UCSD-AML1 (cell line): ENCODE data around the gene UGT1A8.
"Not testable (repeated sequence)": the region's sequence is repeated elsewhere in the genome, so short reads cannot be mapped to it uniquely, and the experiment has no call there.

Experiments
- DNase-seq: peaks from one replicate; lab custom pipeline; 2025; ENCODE audit not compliant: unreplicated experiment; lab: John Stamatoyannopoulos, UW

UGT1A8 gene

DNA sequence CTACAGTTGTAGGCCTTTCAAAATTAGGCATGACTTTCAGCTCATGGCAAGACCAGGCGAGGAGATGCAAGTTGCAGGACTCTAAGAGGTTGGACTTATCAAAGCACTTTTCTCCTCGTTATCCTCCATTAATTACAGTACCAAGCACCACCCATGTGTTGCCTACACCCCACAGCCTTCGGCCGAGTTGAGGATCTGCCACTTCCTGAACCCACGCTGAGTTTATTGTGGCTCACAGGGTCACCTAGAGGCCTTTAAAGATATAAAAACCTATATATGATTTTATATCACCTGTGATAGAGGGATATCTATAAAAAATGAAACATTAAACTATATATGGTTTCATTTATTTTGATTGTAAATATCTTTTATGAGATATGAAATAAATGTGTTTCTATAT, 21.4 kb downstream of the UGT1A8 start:
- DNase-seq: no peak

DNA sequence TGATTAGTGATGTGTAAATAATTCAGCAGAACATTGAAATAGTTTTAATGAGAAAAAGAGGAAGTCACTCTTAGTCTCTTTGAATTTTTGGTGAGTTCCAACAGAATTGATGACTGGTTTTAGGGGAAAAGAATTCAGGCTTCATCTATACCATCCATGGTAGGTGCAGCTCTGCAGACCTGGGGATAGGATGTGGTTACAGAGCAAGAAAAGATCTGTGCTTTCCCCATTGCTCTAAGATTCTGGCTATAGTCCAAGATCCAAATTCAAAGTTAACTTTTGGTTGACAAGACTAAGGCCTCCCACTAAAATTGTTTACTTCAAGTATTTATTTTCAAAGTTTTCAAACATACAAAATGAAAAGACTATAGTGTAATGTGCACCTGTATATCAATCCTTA, 22.4 kb downstream of the UGT1A8 start:
- no peak for DNase-seq

DNA sequence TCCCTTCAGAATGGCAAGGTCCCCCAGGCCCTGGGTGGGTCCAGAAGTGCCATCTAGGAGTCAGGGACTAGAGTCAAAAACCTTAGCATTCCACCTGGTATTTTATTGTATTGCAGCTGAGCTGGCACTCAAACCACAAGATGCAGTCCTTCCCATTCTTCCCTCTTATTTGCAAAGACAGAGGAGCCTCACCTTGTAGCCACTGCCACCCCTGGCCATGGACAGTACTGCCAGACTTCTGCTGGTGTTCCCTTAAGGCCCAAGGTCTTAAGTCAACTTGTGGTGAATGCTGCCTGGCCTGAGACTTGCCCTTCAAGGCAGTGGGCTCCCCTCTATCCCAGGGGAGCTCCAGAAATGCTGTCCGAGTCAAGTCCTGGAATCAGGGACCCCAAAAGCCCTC, 25.7 kb downstream of the UGT1A8 start:
- DNase-seq: no peak

DNA sequence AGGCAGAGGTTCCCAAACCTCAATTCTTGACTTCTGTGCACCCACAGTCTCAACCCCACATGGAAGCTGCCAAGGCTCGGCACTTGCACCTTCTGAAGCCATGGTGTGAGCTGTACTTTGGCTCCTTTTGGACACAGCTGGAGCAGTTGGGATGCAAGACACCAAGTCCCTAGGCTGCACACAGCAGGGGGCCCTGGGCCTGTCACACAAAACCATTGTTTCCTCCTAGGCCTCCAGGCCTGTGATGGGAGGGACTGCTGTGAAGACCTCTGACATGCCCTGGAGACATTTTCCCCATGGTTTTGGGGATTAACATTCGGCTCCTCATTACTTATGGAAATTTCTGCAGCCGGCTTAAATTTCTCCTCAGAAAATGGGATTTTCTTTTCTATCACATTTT, 28.6 kb downstream of the UGT1A8 start:
- not testable (repeated sequence) for DNase-seq

DNA sequence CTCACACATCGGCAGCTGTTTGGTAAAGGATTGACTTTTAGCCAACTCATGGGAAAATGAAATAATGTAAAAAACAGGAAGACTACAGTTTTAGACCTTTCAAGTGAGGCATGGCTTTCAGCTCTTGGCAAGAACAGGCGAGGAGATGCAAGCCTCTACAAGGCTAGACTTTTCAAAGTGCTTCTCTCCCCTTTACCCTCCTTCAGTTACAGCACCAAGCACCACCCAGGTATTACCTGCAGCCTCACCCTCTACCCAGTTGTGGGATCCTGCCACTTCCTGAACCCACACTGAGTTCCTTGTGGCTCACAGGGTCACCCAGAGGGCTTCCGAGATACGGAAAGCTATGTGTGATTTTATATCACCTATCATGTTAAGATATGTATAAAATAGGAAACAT, 33.5 kb downstream of the UGT1A8 start:
- DNase-seq: no peak

DNA sequence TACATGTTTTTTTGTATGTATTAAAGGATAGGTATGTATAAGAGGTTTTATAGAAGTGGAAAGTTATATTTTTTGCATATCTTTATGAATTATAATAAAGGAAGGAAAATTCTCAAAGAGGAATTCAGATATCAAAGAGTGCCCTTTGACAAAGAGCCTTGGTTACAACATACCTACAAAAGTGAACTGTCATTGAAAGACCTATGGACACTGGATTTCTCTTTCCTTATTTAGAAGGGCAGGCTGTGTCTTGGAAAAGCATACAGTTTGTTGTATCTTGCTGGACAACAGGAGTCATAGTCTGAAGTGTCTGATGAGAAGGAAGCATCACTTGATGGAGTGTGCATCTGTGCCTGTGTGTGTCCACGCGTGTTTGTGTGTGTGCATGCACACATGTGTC, 34.0 kb downstream of the UGT1A8 start:
- no peak for DNase-seq

DNA sequence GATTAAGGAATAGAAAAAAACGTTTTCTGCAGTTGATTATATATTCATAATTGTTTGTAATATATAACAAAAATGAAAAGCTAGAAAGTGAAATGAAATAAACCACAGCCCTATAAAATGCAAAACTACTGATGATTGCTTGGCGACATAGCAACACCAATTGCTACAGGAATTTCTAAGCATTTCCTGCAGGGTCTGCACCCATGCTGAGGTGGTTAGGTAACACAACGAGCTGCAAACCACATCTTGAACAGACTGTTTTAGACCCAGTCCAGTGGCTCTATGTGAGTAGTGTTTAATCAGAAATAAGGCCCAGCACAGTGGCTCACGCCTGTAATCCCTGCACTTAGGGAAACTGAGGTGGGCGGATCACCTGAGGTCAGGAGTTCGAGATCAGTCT, 37.1 kb downstream of the UGT1A8 start:
- DNase-seq: no peak

DNA sequence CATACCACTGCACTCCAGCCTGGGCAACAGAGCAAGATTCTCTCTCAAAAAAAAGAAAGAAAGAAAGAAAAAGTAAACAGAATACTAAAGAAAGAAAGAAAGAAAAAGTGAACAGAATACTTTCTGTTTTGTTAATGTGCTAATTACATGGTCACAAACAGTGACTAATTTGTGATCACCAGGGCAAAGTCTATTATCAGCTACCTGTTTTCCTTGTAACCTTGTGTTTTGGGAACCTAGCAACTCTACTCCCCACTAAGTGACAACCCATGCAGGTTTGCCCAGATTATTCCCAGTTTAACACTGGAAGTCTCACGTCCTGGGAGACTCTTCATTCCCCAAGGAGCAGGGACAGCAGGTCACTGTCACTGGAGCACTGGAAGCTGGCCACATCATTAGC, 37.6 kb downstream of the UGT1A8 start:
- no peak for DNase-seq

DNA sequence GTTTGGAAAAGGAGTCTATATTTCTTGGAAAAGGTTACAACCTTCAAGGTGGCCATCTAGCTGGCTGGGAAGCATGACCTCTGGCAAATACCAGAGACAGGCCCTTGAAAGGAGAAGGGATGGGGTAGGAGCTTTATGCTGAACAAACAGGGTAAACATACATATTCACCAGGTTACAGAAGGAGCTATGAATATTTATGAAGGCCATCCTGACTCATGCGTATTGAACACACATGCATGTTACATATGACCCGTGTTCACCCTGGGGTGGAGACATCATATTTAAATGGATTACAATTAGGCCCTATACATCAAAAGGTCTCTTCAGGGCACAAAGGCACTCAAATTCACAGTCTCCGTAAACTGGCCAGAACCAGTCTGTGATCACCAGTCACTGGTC, 38.5 kb downstream of the UGT1A8 start:
- DNase-seq: not testable (repeated sequence)

DNA sequence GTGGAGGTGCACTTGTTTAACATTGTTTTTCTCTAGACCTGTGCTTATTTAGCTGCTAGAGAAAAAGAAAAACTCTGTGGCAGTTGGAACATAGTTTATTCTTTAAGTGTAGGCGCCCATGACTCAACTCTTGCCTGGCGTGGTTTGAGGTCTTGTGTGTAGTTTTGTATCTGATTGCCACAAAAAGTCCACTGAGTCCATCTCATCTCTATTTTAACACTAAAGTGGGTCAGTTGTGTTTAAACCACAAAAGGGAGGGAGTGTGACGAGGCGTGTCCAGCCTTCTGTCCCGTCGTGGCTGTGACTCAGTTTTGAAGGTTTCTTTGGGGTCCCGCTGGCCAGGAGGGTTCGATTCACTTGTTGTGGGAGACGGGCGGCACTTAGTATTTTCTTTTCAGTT, 39.0 kb downstream of the UGT1A8 start:
- no peak for DNase-seq

DNA sequence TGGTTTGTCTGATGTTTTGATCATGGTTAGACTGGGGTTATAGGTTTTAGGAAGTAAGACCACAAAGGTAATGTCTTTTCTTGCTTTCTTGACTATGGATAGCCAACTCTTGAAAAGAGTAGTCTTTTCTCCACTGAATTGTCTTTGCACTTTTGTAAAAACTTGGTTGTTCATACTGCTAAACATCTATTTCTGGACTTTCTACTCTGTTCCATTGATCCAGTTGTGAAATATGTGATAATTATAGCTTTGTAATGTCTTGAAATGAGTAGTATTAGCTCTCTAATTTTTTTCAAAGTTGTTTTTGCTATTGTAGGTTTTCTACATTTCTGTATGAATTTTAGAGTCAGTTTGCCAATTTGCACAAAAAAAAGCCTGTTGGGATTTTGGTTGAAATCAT, 41.2 kb downstream of the UGT1A8 start:
- no peak for DNase-seq

DNA sequence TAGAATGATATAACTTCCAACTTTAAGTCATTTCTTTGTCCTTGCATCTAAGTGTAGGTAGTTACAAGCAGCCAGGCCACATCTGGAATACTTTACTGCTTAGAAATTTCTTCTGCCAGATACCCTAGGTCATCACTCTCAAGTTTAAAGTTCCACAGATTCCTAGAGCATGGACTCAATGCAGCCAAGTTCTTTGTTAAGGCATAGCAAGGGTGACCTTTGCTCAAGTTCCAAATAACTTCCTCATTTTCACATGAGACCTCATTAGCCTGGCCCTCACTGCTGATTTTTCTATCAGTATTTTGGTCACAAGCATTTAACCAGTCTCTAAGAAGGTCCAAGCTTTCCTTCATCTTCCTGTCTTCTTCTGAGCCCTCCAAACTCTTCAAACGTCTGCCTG, 46.5 kb downstream of the UGT1A8 start:
- no peak for DNase-seq

DNA sequence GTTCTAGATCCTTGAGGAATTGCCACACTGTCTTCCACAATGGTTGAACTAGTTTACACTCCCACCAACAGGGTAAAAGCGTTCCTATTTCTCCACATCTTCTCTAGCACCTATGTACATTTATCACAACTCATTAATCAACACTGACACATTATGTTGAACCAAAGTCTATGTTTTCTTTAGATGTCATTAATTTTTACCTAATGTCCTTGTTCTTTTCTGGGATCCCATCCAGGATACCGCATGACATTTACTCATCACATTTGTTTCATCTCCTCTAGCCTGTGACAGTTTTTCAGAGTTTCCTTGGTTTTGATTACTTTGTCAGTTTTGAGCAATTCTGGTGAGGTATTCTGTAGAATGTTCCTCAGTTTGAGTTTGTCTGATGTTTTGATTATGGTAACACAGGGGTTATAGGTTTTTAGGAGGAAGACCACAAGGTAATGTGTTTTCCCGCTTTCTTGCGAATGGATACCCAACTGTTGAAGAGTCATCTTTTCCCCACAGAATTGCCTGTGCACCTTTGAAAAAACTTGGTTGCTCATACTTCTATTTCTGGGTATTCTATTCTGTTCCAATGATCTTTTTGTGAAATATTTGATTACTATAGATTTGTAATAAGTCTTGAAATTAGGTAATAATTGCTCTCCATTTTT, 51.3 kb downstream of the UGT1A8 start:
- no peak for DNase-seq

DNA sequence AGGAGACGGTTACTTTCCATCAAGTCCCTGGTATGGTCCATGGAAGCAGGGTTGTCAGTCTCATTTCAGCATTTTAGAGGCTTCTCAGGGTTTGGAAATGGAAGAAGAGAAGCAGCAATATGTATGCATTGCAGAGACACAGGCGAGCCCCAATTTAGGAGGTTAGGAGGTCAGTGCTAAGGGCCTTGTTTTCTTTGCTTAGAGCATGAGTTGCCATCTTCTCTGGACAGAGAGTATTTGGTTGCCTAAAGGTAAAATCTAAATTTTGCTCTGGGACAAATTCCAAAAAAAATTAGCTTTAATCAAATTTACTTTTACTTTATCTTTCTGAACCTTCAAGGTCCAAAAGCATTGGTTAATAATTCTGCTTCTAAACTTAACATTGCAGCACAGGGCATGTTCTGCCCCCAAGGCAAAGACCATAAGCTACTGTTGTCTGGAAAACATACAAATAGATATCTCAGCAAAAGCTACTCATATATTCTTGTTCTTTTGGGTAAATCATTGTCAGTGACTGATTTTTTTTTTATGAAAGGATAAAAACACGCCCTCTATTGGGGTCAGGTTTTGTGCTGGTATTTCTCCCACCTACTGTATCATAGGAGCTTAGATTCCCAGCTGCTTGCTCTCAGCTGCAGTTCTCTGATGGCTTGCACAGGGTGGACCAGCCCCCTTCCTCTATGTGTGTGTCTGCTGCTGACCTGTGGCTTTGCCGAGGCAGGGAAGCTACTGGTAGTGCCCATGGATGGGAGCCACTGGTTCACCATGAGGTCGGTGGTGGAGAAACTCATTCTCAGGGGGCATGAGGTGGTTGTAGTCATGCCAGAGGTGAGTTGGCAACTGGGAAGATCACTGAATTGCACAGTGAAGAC, 54.1 kb downstream of the UGT1A8 start, which contains the start of gene UGT1A9:
Gene UGT1A9 (plus strand): TSS at position 609 of the 872 bp plus-strand sequence. CDS start 37 bp downstream, at position 646.
- no peak for DNase-seq

DNA sequence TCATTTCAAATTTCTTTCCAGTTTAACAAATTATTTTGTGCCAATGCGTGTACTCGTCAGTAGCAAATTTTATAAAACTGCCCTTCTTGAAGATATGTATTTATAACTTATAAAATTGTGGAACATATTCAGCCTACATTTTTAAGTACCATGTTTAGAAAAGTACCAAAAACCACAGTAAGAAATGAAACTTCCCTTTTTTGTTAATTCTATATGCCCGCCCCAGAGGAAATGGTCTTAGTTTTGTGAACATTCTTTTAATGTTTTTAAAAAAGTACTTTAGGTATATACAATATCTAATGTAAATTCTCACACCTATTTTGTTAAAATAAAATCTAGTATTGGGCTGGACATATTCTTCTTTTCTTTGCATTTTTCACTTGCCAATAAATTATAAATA, 55.5 kb downstream of the UGT1A8 start:
- DNase-seq: no peak

DNA sequence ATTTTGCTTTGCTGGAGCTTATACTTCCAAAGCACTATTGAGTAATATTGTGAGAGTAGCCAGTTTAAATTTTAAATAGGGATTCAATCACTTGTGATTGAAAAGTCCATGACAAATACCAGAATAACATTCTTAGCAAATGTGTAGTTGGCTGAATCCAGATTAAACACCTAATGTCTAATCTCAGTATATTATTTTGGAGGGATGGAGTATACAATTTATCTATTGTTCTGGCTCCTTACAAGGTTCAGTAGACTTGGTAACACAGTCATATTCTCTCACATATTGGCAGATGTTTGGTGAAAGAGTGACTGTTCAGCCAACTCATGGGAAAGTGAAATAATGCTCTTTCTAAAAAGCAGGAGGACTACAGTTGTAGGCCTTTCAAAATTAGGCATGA, 56.5 kb downstream of the UGT1A8 start:
- DNase-seq: no peak

DNA sequence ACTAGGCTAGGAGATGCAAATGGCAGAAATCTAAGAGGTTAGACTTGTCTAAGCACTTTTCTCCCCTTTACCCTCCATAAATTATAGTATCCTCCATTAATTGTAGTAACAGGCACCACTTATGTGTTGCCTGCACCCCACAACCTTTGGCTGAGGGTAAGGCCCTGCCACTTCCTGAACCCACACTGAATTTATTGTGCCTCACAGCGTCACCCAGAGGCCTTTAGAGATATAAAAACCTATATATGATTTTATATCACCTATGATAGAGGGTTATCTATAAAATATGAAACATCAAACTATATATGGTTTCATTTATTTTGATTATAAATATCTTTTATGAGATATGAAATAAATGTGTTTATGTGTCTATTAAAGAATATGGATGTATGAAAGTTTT, 56.9 kb downstream of the UGT1A8 start:
- no peak for DNase-seq

DNA sequence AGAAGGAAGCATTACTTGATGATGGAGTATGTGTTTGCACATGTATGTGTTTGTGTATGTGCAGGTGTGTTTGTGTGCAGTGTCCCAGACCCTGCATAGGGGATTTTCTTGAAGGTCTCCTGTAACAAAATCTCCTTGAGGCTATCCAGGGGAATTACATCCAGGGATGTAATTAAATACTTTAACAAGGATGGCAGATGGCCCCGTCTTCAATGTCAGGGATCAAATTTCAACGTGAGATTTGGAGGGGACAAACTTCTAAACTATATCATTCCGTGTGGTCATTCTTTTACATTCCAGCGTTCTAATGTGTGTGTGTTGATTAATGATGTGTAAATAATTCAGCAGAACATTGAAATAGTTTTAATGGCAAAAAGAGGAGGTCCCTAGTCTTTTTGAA, 57.6 kb downstream of the UGT1A8 start:
- no peak for DNase-seq

DNA sequence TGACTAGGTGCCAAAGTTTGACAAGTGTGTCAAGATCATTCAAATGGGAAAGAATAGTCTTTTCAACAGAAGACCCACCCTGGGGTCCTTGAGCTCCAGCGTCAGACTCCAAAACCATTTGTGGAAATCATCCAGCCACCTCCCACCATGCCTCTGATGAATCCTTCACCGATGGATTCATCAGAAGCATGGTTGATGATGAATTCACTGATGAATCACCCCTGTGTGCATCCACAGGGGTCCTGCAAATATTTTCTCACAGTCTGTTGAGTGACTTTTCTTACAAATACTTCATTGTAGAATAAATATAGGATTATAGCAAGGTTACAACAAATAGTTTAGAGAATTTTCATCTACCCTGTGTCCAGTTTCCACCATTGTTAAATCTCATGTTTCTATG, 58.6 kb downstream of the UGT1A8 start:
- DNase-seq: no peak

DNA sequence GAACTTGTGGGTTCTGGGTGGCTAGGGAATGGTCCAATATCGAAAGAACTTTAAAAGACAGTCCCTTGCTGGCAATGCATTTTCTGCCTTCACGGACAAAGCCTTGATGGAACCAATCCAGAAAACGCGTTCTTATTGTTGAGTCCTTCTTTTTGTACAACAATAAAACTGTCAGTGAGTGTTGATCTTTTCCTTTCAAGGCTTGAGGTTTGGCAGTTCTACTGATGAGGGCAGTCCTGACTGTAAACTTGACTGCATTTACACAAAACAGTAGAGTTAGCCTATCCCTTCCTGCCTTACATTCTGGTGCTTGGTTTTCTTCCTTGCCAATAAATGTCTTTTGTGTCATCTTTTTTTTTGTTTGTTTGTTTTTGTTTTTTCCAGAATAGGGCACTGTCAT, 61.8 kb downstream of the UGT1A8 start:
- DNase-seq: no peak

DNA sequence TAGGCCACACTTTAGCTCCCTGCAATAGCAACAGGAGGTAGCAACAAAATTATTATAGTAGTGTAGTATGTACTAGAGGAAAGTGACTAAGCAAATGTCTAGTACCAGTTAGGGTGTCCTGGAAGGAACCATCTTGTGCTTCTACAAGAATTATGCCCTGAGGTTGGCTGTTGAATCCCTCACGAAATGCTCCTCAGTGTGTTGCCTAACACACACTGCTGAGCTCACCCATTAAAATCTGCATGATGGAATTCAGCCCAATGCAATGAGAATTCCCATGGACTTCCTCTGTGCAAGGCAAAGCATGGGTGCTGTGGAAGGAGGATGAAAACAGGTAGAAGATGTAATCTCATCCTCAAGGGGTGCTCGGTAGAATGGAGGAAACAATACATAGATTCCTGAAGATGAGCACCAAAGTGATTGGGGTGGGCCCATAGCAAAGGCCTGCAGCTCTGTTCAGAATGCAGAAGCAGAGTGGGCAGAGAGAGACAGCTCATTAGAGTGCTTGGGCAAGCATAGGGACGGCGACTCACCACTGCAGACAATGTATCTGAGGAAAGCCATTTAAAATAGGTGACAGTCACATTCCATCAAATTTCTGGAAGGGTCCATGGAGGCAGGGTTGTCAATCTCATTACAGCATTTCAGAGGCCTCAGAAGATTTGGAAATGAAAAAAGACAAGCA, 63.1 kb downstream of the UGT1A8 start:
- no peak for DNase-seq

DNA sequence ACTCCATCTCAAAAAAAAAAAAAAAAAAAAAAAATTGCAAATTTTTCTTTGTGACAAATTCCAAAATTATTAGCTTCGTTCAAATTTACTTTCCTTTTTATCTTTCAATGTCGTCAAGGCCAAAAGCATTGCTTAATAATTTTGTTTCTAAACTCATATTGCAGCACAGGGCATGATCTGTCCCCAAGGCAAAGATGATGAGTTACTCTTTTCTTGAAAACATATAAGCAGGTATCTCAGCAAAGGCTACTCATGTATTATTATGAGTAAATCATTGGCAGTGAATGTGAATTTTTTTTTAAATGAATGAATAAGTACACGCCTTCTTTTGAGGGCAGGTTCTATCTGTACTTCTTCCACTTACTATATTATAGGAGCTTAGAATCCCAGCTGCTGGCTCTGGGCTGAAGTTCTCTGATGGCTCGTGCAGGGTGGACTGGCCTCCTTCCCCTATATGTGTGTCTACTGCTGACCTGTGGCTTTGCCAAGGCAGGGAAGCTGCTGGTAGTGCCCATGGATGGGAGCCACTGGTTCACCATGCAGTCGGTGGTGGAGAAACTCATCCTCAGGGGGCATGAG, 64.2 kb downstream of the UGT1A8 start, which contains the start of gene UGT1A7:
Gene UGT1A7 (plus strand): TSS at position 381 of the 579 bp plus-strand sequence. CDS start 37 bp downstream, at position 418.
- no peak for DNase-seq
